HepG2 (cell line): ENCODE measurements around the gene DCST2. TPM values are rescaled to one million over a fixed set of nuclear protein-coding genes. Genes with fewer than 3 reads are reported as not detected.

Experiments used
- ATAC-seq: fragments of 200-7000 bp; cut with Tn5 transposase; 3 replicates; pipeline ENCODE4 v1.9.1; 2020; ENCODE audit warnings: mild to moderate bottlenecking, moderate library complexity
- BruUV-seq: library from RNA; stranded (reverse); fragments of 400-500 nt; replicated peaks from 2 replicates; lab custom pipeline; 2021; lab: Mats Ljungman, UMichigan
- CTCF ChIA-PET: fragments of 300-600 bp; formaldehyde crosslinking; extraction: SDS; loops from one replicate; lab custom pipeline; 2021; ENCODE audit warnings: low total read pairs, inconsistent platforms, low intra/inter-chr PET ratio; lab: Yijun Ruan, JAX
- POLR2A ChIA-PET: fragments of 350-600 bp; sonication (Branson Sonifier 250); formaldehyde crosslinking; loops from one replicate; lab custom pipeline; 2020; ENCODE audit warnings: antibody characterized with exemption, inconsistent platforms; lab: Yijun Ruan, JAX
- DNase-seq: peaks from one replicate; pipeline ENCODE4 v3.0.0-alpha.2; 2015; ENCODE audit warnings: low spot score
- FAIRE-seq: peaks from 3 replicates; lab custom pipeline; 2011; peaks lifted over from hg19 to GRCh38; lab: Jason Lieb, UNC
- H2AFZ ChIP-seq: one replicate; pipeline ENCODE4 v1.6.1; 2011; ENCODE audit warnings: low read length, inconsistent platforms
- H3K27ac ChIP-seq: fragments of 300-600 bp; 3 replicates; pipeline ENCODE4 v1.8.0; 2011; ENCODE audit warnings: mixed run types, mild to moderate bottlenecking, mixed read lengths, low read length, inconsistent platforms; ENCODE audit not compliant: insufficient read depth; ENCODE audit errors: extremely low read length
- H3K27me3 ChIP-seq, 2 experiments: fragments of 200-600 bp in 1 of 2; 2 replicates in 1 of 2; 3 replicates in 1 of 2; pipeline versions ENCODE4 v1.6.0 to v1.8.0; 2011; ENCODE audit warnings: low read length in 2 of 2, mild to moderate bottlenecking in 2 of 2, moderate library complexity in 2 of 2, inconsistent platforms in 1 of 2; ENCODE audit not compliant: insufficient read depth in 2 of 2, control insufficient read depth in 1 of 2
- H3K36me3 ChIP-seq, 2 experiments: fragments of 200-600 bp in 1 of 2; replicated peaks in 1 of 2; 2 replicates in 1 of 2; 3 replicates in 1 of 2; pipeline versions ENCODE4 v1.5.1 to v1.8.0; 2011; ENCODE audit warnings: low read length in 2 of 2, inconsistent platforms in 1 of 2; ENCODE audit not compliant: insufficient read depth in 2 of 2, control insufficient read depth in 1 of 2
- H3K4me1 ChIP-seq: 2 replicates; pipeline ENCODE4 v1.5.1; 2012; ENCODE audit warnings: low read length, inconsistent platforms; ENCODE audit not compliant: insufficient read depth
- H3K4me2 ChIP-seq: 2 replicates; pipeline ENCODE4 v1.6.0; 2011; ENCODE audit warnings: low read depth, low read length, inconsistent platforms
- H3K4me3 ChIP-seq, 3 experiments: fragments of 200-600 bp in 1 of 3; sonication (generic), shearing (Covaris generic) in 1 of 3; replicated peaks in 1 of 3; 2 replicates each; pipeline ENCODE4 v1.5.1; 2011 to 2016; ENCODE audit warnings: low read length in 3 of 3, inconsistent platforms in 2 of 3, low read depth in 2 of 3, mild to moderate bottlenecking in 2 of 3, control low read depth in 1 of 3, mixed read lengths in 1 of 3; ENCODE audit not compliant: insufficient read depth in 1 of 3
- H3K79me2 ChIP-seq: one replicate; pipeline ENCODE4 v1.6.1; 2011; ENCODE audit warnings: low read length, inconsistent platforms; ENCODE audit not compliant: insufficient read depth
- H3K9ac ChIP-seq: 2 replicates; pipeline ENCODE4 v1.6.0; 2011; ENCODE audit warnings: mild to moderate bottlenecking, low read depth, low read length, inconsistent platforms; ENCODE audit not compliant: insufficient read depth
- H3K9me3 ChIP-seq: 2 replicates; pipeline ENCODE4 v1.5.1; 2012; ENCODE audit warnings: mild to moderate bottlenecking, low read length
- H4K20me1 ChIP-seq: 2 replicates; pipeline ENCODE4 v1.6.0; 2011; ENCODE audit warnings: inconsistent platforms, mild to moderate bottlenecking, low read length, moderate library complexity; ENCODE audit not compliant: insufficient read depth
- ASH2L ChIP-seq: fragments of 300-600, 200-600 bp; sonication (generic); IDR thresholded peaks from 2 replicates; pipeline ENCODE4 v1.7.0; 2017; ENCODE audit warnings: low read depth, mild to moderate bottlenecking, moderate library complexity, mixed read lengths, low read length; ENCODE audit not compliant: insufficient read length
- BHLHE40 ChIP-seq: IDR thresholded peaks from 2 replicates; pipeline ENCODE4 v1.6.1; 2011; ENCODE audit warnings: low read length, improper control_type of control experiment
- CERS6 ChIP-seq: sonication (generic); formaldehyde crosslinking; IDR thresholded peaks from 2 replicates; pipeline ENCODE4 v1.5.0; 2020; ENCODE audit warnings: missing genetic modification reagents
- E2F2 ChIP-seq: sonication (generic); formaldehyde crosslinking; IDR thresholded peaks from 2 replicates; pipeline ENCODE4 v1.4.0; 2020; ENCODE audit warnings: missing genetic modification reagents, borderline replicate concordance
- FOXC1 ChIP-seq: sonication (generic); formaldehyde crosslinking; IDR thresholded peaks from 2 replicates; pipeline ENCODE4 v1.8.0; 2022; ENCODE audit warnings: mild to moderate bottlenecking, missing genetic modification reagents, borderline replicate concordance
- GZF1 ChIP-seq: sonication (generic); formaldehyde crosslinking; IDR thresholded peaks from 2 replicates; pipeline ENCODE4 v1.5.1; 2020; ENCODE audit warnings: mild to moderate bottlenecking, missing genetic modification reagents
- HOXD1 ChIP-seq: sonication (generic); formaldehyde crosslinking; IDR thresholded peaks from 2 replicates; pipeline ENCODE4 v1.5.0; 2020; ENCODE audit warnings: missing genetic modification reagents
- MYC ChIP-seq: sonication (generic); formaldehyde crosslinking; IDR thresholded peaks from 2 replicates; pipeline ENCODE4 v1.9.0; 2021; ENCODE audit warnings: missing genetic modification reagents, borderline replicate concordance
- NR2F6 ChIP-seq, 2 experiments: IDR thresholded peaks; 2 replicates each; pipeline ENCODE4 v1.6.1; 2016; ENCODE audit warnings: antibody characterized with exemption in 1 of 2, mild to moderate bottlenecking in 1 of 2
- NR3C1 ChIP-seq: sonication (generic); formaldehyde crosslinking; IDR thresholded peaks from 2 replicates; pipeline ENCODE4 v1.4.0; 2020; ENCODE audit warnings: missing genetic modification reagents
- REXO4 ChIP-seq: sonication (generic); formaldehyde crosslinking; IDR thresholded peaks from 2 replicates; pipeline ENCODE4 v1.8.0; 2022; ENCODE audit warnings: missing genetic modification reagents, mild to moderate bottlenecking, borderline replicate concordance
- STAG1 ChIP-seq: sonication (generic); formaldehyde crosslinking; IDR thresholded peaks from 2 replicates; pipeline ENCODE4 v1.4.0; 2020; ENCODE audit warnings: missing genetic modification reagents
- THRA ChIP-seq: sonication (generic); formaldehyde crosslinking; IDR thresholded peaks from 2 replicates; pipeline ENCODE4 v1.4.0; 2020; ENCODE audit warnings: missing genetic modification reagents, borderline replicate concordance
- U2AF1 ChIP-seq: fragments of 200-400 bp; formaldehyde crosslinking; optimal IDR thresholded peaks from 2 replicates; pipeline ENCODE3; 2017; ENCODE audit warnings: mild to moderate bottlenecking, low read depth, low read length
- ZNF570 ChIP-seq: sonication (generic); formaldehyde crosslinking; IDR thresholded peaks from 2 replicates; pipeline ENCODE4 v1.4.0; 2020; ENCODE audit warnings: mild to moderate bottlenecking, missing genetic modification reagents, borderline replicate concordance
- ZNF572 ChIP-seq: sonication (generic); formaldehyde crosslinking; IDR thresholded peaks from 2 replicates; pipeline ENCODE4 v1.5.1; 2020; ENCODE audit warnings: mild to moderate bottlenecking, missing genetic modification reagents
- ZSCAN21 ChIP-seq: sonication (generic); formaldehyde crosslinking; IDR thresholded peaks from 2 replicates; pipeline ENCODE4 v1.8.0; 2022; ENCODE audit warnings: mild to moderate bottlenecking, missing genetic modification reagents, moderate library complexity, borderline replicate concordance
- WGBS: methylation state at CpG from one replicate; pipeline ENCODE4 v1.1.6; 2017; ENCODE audit warnings: low lambda C conversion rate; 5-methylcytosine and 5-hydroxymethylcytosine counted together
- in situ Hi-C: cut with HindIII; loops from 2 replicates; pipeline ENCODE4 v1.10.0; 2017; ENCODE audit warnings: low pct_unique_long_range_greater_than_20kb; ENCODE audit not compliant: extremely low pct_ligation_motif_present
- intact Hi-C: fragments of 100-400 bp; cut with micrococcal nuclease; formaldehyde crosslinking; loops from one replicate; pipeline ENCODE4 v1.10.0; 2022; ENCODE audit not compliant: unreplicated experiment
- polyA plus RNA-seq, 8 experiments: library from polyadenylated mRNA; depleted of rRNA in 3 of 8; stranded (reverse) in 7 of 8; unstranded in 1 of 8; fragments of >200 nt; fragmentation: Illumina TruSeq in 4 of 8; extraction: Trizol in 4 of 8; gene quantifications; 2 replicates each; pipeline versions ENCODE4 v1.2.1 to v1.2.3, GENCODE V29; 2011 to 2016; ENCODE audit warnings: low read depth in 4 of 8, missing spikeins in 1 of 8, mixed read lengths in 1 of 8; ENCODE audit not compliant: insufficient read depth in 1 of 8
- total RNA-seq, 5 experiments: library from RNA; depleted of rRNA; stranded (reverse); fragments of >200 nt; fragmentation: Illumina TruSeq; extraction: Trizol; gene quantifications; 2 replicates each; pipeline ENCODE4 v1.2.3, GENCODE V29; 2016; ENCODE audit warnings: low read depth in 1 of 5
- TF ChIP-seq, protein P1 (sequence below): sonication (generic); formaldehyde crosslinking; IDR thresholded peaks from 2 replicates; pipeline ENCODE4 v1.8.0; 2022; ENCODE audit warnings: missing genetic modification reagents, mild to moderate bottlenecking, inconsistent platforms, borderline replicate concordance

DCST2 gene
- total and polyA plus RNA-seq, 2 of the 13 experiments (the other 11 are each of a cell fraction or from before 2014, with no cell fraction given): 0.74 TPM; not detected in 1

GRCh38 chr1:154972517-154973343, 60.9 kb downstream of the DCST2 start:
- Histone ChIP-seq H4K20me1 (no peaks in the 10 kb centered on the region), H3K27ac (peak overlapping the region; percentile 100), H3K36me3 (peaks cover 5 to 17% of the 10 kb centered on the region in 2 experiments; a peak in 4 of 5 replicates), H3K9ac (peak overlapping the region; percentile 98), H3K27me3 (no peaks in the 10 kb centered on the region; a peak in 1 of 5 replicates), H2AFZ (no peak overlapping the region), H3K4me1 (peaks cover 70% of the 10 kb centered on the region), H3K4me2 (peak overlapping the region; percentile 100), H3K4me3 (peak overlapping the region; percentile 65 to 84 (median 70)), H3K9me3 (no peaks in the 10 kb centered on the region), H3K79me2 (peaks cover 69% of the 10 kb centered on the region)
- FAIRE-seq: peak; percentile 94
- in situ Hi-C loops: no loop called here
- BruUV-seq: TSS peak; percentile 86
- ChIA-PET CTCF (interaction anchor here (1.0 kb wide), 1 partner anchor 10 kb away, joined by 3 read pairs; no protein-coding TSS in a partner anchor), POLR2A (interaction anchor here (0.7 to 6.6 kb wide), 25 partner anchors 11 to 753 kb away, joined by 3 to 148 read pairs (median 9); partner anchors contain the start of genes ADAM15, FLAD1, LENEP and PBXIP1)
- peak; percentile 95 for DNase-seq
- 2% methylated on average over 18 of the region's 18 CpGs for WGBS
- ATAC-seq: peak; percentile 41
- intact Hi-C loops: loop anchor here (1.0 to 2.0 kb wide), 2 partner anchors 16 to 28 kb away; partner anchors contain the start of gene PBXIP1
- no peak for TF ChIP-seq NR2F6 (IDR thresholded peaks at IDR 0.05)
- TF ChIP-seq NR2F6 (CRISPR knock-in tag; IDR thresholded peaks at IDR 0.05): peak; percentile 41; the same call in 1 of the 2 replicates
- TF ChIP-seq BHLHE40: no peak
- peak; percentile 46 for TF ChIP-seq ASH2L
- no peak for TF ChIP-seq REXO4 (CRISPR knock-in tag)
- TF ChIP-seq ZSCAN21 (CRISPR knock-in tag): 0 out of 2 replicates have a peak, but pooled peaks have one; percentile 19
- peak; percentile 63; the same call in 1 of the 2 replicates for TF ChIP-seq MYC (CRISPR knock-in tag)
- TF ChIP-seq NR3C1: no peak
- no peak for TF ChIP-seq STAG1 (CRISPR knock-in tag)
- TF ChIP-seq ZNF570 (CRISPR knock-in tag): no peak
- TF ChIP-seq, protein P1, sequence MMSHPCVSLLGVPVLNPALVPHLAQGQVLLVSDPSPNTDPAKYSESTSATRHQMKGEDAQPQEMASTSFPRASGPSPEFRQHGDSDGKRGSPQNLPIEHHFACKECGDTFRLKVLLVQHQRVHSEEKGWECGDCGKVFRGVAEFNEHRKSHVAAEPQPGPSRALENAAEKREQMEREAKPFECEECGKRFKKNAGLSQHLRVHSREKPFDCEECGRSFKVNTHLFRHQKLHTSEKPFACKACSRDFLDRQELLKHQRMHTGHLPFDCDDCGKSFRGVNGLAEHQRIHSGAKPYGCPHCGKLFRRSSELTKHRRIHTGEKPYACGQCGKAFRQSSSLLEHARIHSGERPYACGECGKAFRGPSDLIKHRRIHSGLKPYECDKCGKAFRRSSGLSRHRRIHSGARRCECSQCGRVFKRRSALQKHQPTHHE (CRISPR knock-in tag): no peak
- TF ChIP-seq U2AF1: peak; percentile 68
- TF ChIP-seq ZNF572 (CRISPR knock-in tag): no peak
- 0 out of 2 replicates have a peak, but pooled peaks have one; percentile 42 for TF ChIP-seq E2F2 (CRISPR knock-in tag)
- no peak for TF ChIP-seq THRA (CRISPR knock-in tag)
- 0 out of 2 replicates have a peak, but pooled peaks have one; percentile 60 for TF ChIP-seq HOXD1
- TF ChIP-seq GZF1 (CRISPR knock-in tag): no peak
- TF ChIP-seq CERS6 (CRISPR knock-in tag): no peak
- TF ChIP-seq FOXC1 (CRISPR knock-in tag): no peak
